Endothelial cell (in vitro differentiated cells): ENCODE data around the gene RBM33. TPM values are rescaled to one million over a fixed set of nuclear protein-coding genes. Genes with fewer than 3 reads are reported as not detected.

Source experiments
- DNase-seq: peaks from one replicate; pipeline ENCODE4 v3.0.0; 2021; ENCODE audit warnings: low spot score
- H3K27ac Mint-ChIP-seq: one replicate; pipeline ENCODE4 v1.8.0; 2021; ENCODE audit warnings: mixed read lengths, inconsistent platforms; ENCODE audit not compliant: unreplicated experiment
- H3K27me3 Mint-ChIP-seq: one replicate; pipeline ENCODE4 v1.8.0; 2021; ENCODE audit warnings: mild to moderate bottlenecking, moderate library complexity, mixed read lengths, inconsistent platforms; ENCODE audit not compliant: unreplicated experiment
- H3K36me3 Mint-ChIP-seq: one replicate; pipeline ENCODE4 v1.8.0; 2021; ENCODE audit warnings: mild to moderate bottlenecking, low read depth, mixed read lengths, inconsistent platforms; ENCODE audit not compliant: unreplicated experiment
- H3K4me1 Mint-ChIP-seq: one replicate; pipeline ENCODE4 v1.8.0; 2021; ENCODE audit warnings: mild to moderate bottlenecking, mixed read lengths, inconsistent platforms; ENCODE audit not compliant: unreplicated experiment
- H3K4me3 Mint-ChIP-seq: one replicate; pipeline ENCODE4 v1.8.0; 2021; ENCODE audit warnings: mild to moderate bottlenecking, mixed read lengths, inconsistent platforms; ENCODE audit not compliant: unreplicated experiment
- H3K9me3 Mint-ChIP-seq: one replicate; pipeline ENCODE4 v1.8.0; 2021; ENCODE audit warnings: mixed read lengths, inconsistent platforms; ENCODE audit not compliant: unreplicated experiment
- CTCF ChIP-seq: fragments of 200-600 bp; sonication (generic); IDR thresholded peaks from one replicate; pipeline ENCODE4 v1.5.0; 2021; ENCODE audit warnings: antibody characterized with exemption; ENCODE audit not compliant: unreplicated experiment
- total RNA-seq: library from RNA; stranded (reverse); fragmentation: NEBNext Ultra II Directional; extraction: Animal tissue kit (Norgen Biotek cat#: 25700); gene quantifications from one replicate; pipeline ENCODE4 v1.2.1, GENCODE V29; 2021; ENCODE audit not compliant: unreplicated experiment

Gene RBM33
- total RNA-seq, 1 donor from 2014 or later: 65.3 TPM

- H3K4me3 Mint-ChIP-seq: no peak overlapping the region
- peaks cover 23% of the 10 kb centered on the region for H3K4me1 Mint-ChIP-seq
- H3K27ac Mint-ChIP-seq: no peak overlapping the region
- no peak for DNase-seq
- peaks cover 46% of the 10 kb centered on the region for H3K27me3 Mint-ChIP-seq
- H3K36me3 Mint-ChIP-seq: peaks cover 4% of the 10 kb centered on the region
- TF ChIP-seq CTCF: no peak
- no peaks in the 10 kb centered on the region for H3K9me3 Mint-ChIP-seq
These were observed 169.3 kb downstream of the RBM33 start for GRCh38 chr7:155813546-155814315.

DNA sequence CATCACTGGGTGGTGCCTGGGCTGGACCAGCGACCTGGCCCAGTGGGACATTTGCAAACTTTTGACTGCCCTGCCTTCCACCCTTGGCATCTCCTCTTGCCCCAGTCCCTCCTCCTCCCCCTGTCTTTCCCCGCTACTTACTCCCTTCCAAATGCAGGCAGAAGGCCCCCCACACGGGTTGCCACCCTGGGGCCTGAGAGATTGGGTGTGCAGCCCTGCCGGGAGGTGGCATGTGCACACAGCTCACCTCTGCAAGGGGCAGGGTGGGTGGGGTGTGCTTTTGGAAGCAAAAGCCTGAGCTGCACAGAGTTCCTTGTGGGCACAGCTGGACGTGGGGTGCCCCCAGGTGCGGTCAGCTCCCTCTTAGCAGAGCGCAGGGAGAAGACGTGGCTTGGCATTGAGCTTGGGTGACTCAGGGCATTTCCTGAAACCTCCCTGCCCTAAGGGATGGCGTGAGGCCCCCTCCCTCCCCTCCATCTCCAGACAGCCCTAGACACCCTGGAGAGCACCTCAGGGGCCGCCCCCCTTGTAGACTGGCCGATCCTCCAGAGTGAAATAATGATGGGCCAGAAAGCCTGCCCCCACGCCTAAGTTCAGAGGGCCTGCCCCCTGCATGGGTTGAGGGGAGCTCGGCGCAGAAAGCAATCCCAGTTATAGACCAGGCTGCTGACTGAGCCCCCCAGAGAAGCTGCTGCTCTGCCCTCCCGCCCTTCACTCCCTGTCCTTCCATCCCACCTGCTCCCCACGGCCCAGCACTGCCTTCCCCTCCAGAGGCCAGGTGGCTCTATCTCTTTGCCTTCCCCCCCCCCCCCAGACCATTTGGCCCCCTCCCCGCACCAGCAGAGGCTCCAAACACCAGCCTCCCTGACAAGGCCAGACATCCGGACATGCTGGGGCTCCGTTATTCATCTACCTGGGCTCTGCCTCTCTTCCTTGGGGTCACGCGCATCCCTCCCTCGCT, 170.1 kb downstream of the RBM33 start:
- H3K9me3 Mint-ChIP-seq: no peaks in the 10 kb centered on the region
- no peak overlapping the region for H3K27ac Mint-ChIP-seq
- no peak for TF ChIP-seq CTCF
- peaks cover 42% of the 10 kb centered on the region for H3K27me3 Mint-ChIP-seq
- H3K36me3 Mint-ChIP-seq: peaks cover 4% of the 10 kb centered on the region
- H3K4me1 Mint-ChIP-seq: peaks cover 21% of the 10 kb centered on the region
- no peak for DNase-seq
- no peak overlapping the region for H3K4me3 Mint-ChIP-seq

GRCh38 chr7:155815332-155816191, 171.1 kb downstream of the RBM33 start:
- peaks cover 20% of the 10 kb centered on the region for H3K4me1 Mint-ChIP-seq
- H3K9me3 Mint-ChIP-seq: no peaks in the 10 kb centered on the region
- peaks cover 40% of the 10 kb centered on the region for H3K27me3 Mint-ChIP-seq
- no peak overlapping the region for H3K4me3 Mint-ChIP-seq
- DNase-seq: peak; percentile 85
- H3K27ac Mint-ChIP-seq: no peak overlapping the region
- H3K36me3 Mint-ChIP-seq: peaks cover 4% of the 10 kb centered on the region
- peak; percentile 50 for TF ChIP-seq CTCF

- H3K4me3 Mint-ChIP-seq: no peak overlapping the region
- H3K36me3 Mint-ChIP-seq: peaks cover 4% of the 10 kb centered on the region
- no peaks in the 10 kb centered on the region for H3K9me3 Mint-ChIP-seq
- H3K27ac Mint-ChIP-seq: no peak overlapping the region
- peaks cover 36% of the 10 kb centered on the region for H3K27me3 Mint-ChIP-seq
- DNase-seq: no peak
- TF ChIP-seq CTCF: no peak
- H3K4me1 Mint-ChIP-seq: peaks cover 16% of the 10 kb centered on the region
These were observed 171.7 kb downstream of the RBM33 start for GRCh38 chr7:155816192-155816508.
